OCI-LY3 (cell line): ENCODE measurements around the gene HES2.

Source experiments
- H2AFZ ChIP-seq: fragments of 200-600, 300-600 bp; shearing (Covaris generic); 2 replicates; pipeline ENCODE4 v1.6.0; 2014; ENCODE audit warnings: antibody characterized with exemption, low read depth, low read length
- H3K27ac ChIP-seq: fragments of 200-600, 300-600 bp; sonication (generic); 2 replicates; pipeline ENCODE4 v1.5.1; 2014; ENCODE audit warnings: mild to moderate bottlenecking, low read length, moderate library complexity, mixed read lengths
- H3K27me3 ChIP-seq: fragments of 200-600, 300-600 bp; sonication (generic); 2 replicates; pipeline ENCODE4 v1.6.1; 2014; ENCODE audit warnings: low read depth, low read length, mixed read lengths
- H3K36me3 ChIP-seq: fragments of 200-600, 300-600 bp; sonication (generic); replicated peaks from 2 replicates; pipeline ENCODE3; 2014; ENCODE audit warnings: low read depth, low read length, mixed read lengths
- H3K4me1 ChIP-seq: fragments of 300-600, 200-600 bp; sonication (generic); 2 replicates; pipeline ENCODE4 v1.6.1; 2014; ENCODE audit warnings: low read length, mixed read lengths
- H3K4me2 ChIP-seq: fragments of 200-600, 300-600 bp; sonication (generic); 2 replicates; pipeline ENCODE4 v1.6.1; 2014; ENCODE audit warnings: low read length, mixed read lengths
- H3K4me3 ChIP-seq: fragments of 300-600, 200-600 bp; sonication (generic); 2 replicates; pipeline ENCODE4 v1.5.1; 2014; ENCODE audit warnings: antibody characterized with exemption, mild to moderate bottlenecking, low read length, moderate library complexity
- H3K79me2 ChIP-seq: fragments of 300-600, 200-600 bp; shearing (Covaris generic); 2 replicates; pipeline ENCODE4 v1.6.1; 2014; ENCODE audit warnings: mild to moderate bottlenecking, low read length, mixed read lengths
- H3K9ac ChIP-seq: fragments of 300-600, 200-600 bp; shearing (Covaris generic); 2 replicates; pipeline ENCODE4 v1.6.0; 2014; ENCODE audit warnings: mild to moderate bottlenecking, low read length, moderate library complexity
- H3K9me3 ChIP-seq: fragments of 200-600, 300-600 bp; shearing (Covaris generic); 2 replicates; pipeline ENCODE4 v1.6.1; 2014; ENCODE audit warnings: low read length, mixed read lengths; ENCODE audit not compliant: insufficient read depth
- H4K20me1 ChIP-seq: fragments of 200-600, 300-600 bp; sonication (generic); 2 replicates; pipeline ENCODE4 v1.6.1; 2016; ENCODE audit warnings: low read length, mixed read lengths; ENCODE audit not compliant: insufficient read depth
- CTCF ChIP-seq: fragments of 200-600, 300-600 bp; sonication (generic); IDR thresholded peaks from 2 replicates; pipeline ENCODE4 v1.5.1; 2014; ENCODE audit warnings: antibody characterized with exemption, low read length, low read depth
- EZH2phosphoT487 ChIP-seq: fragments of 200-600 bp; shearing (Covaris generic); IDR thresholded peaks from 2 replicates; pipeline ENCODE4 v1.6.1; 2018; ENCODE audit warnings: antibody characterized with exemption, mixed run types, low read depth

Gene HES2

GRCh38 chr1:6384962-6385361, 34.8 kb downstream of the HES2 start:
- Histone ChIP-seq H3K27ac (no peak overlapping the region), H3K36me3 (no peaks in the 10 kb centered on the region), H3K9ac (no peak overlapping the region), H3K27me3 (no peaks in the 10 kb centered on the region), H3K4me1 (no peaks in the 10 kb centered on the region), H2AFZ (no peak overlapping the region), H3K4me3 (no peak overlapping the region), H4K20me1 (no peaks in the 10 kb centered on the region), H3K4me2 (no peak overlapping the region), H3K9me3 (no peaks in the 10 kb centered on the region), H3K79me2 (peaks cover 57% of the 10 kb centered on the region)
- TF ChIP-seq CTCF = no peak
- TF ChIP-seq EZH2phosphoT487 = no peak

DNA sequence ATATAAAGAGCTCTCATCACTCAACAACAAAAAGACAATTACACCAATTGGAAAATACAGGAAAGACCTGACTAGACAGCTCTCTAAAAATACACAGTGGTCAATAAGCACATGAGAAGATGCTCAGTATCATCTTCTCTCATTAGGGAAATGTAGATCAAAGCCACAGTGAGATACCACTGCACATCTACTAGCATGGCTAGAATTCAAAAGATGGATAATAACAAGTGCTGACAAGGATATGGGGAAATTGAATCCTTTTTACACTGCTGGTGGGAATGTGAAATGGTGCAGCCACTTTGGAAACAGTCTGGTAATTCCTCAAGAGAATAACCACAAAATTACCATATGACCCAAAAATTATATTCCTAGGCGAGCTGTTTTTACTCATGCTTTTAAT, 35.6 kb downstream of the HES2 start:
- Histone ChIP-seq H3K4me3 (no peak overlapping the region), H3K4me2 (no peak overlapping the region), H2AFZ (no peak overlapping the region), H3K27me3 (no peaks in the 10 kb centered on the region), H3K9ac (no peak overlapping the region), H3K4me1 (no peaks in the 10 kb centered on the region), H3K27ac (no peak overlapping the region), H3K79me2 (peaks cover 58% of the 10 kb centered on the region), H3K9me3 (no peaks in the 10 kb centered on the region), H4K20me1 (no peaks in the 10 kb centered on the region), H3K36me3 (no peaks in the 10 kb centered on the region)
- TF ChIP-seq EZH2phosphoT487 = no peak
- no peak for TF ChIP-seq CTCF

GRCh38 chr1:6380037-6380436, 39.7 kb downstream of the HES2 start:
- H3K36me3 ChIP-seq = no peaks in the 10 kb centered on the region
- H3K27me3 ChIP-seq = no peaks in the 10 kb centered on the region
- H3K27ac ChIP-seq = no peak overlapping the region
- no peaks in the 10 kb centered on the region for H3K4me1 ChIP-seq
- H3K9ac ChIP-seq = no peak overlapping the region
- H3K79me2 ChIP-seq = peaks cover 50% of the 10 kb centered on the region
- no peak overlapping the region for H3K4me2 ChIP-seq
- H3K9me3 ChIP-seq = no peaks in the 10 kb centered on the region
- no peak overlapping the region for H3K4me3 ChIP-seq
- TF ChIP-seq EZH2phosphoT487 = no peak
- TF ChIP-seq CTCF = no peak
- H4K20me1 ChIP-seq = no peaks in the 10 kb centered on the region
- H2AFZ ChIP-seq = no peak overlapping the region

DNA sequence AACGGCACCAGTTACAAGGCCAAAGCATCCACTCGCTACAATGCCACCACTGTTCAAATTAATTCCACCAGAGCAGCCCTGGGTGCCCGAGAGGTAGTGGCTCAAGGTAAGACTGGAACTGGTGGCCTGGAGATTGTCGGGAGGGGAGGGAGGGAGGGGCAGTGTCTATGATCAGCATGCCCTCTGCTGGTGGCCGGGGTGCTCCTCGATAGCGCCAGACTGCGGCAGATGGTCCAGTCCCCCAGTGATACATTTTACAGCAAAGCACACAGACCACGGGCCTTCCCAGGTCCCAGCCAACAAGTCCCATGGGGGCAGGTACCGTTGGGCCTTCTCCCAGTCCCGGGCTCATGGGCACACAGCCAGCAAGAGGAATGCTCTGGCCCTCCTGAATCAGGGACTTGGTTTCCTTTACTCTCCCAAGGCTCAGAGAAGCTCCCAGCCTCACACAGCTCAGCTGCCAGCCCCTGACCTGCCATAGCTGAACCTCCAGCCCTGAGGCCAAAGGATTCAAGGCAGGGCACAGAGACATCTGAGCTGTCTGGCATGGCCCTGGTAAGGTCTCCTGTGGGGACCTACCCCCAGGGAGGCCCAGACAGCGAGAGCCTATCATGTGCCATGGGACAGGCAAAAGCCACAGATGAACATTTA, 41.5 kb downstream of the HES2 start:
- no peak overlapping the region for H3K4me3 ChIP-seq
- H3K79me2 ChIP-seq = peaks cover 48% of the 10 kb centered on the region
- H4K20me1 ChIP-seq = no peaks in the 10 kb centered on the region
- no peak overlapping the region for H2AFZ ChIP-seq
- no peak overlapping the region for H3K9ac ChIP-seq
- no peak overlapping the region for H3K4me2 ChIP-seq
- no peaks in the 10 kb centered on the region for H3K36me3 ChIP-seq
- TF ChIP-seq CTCF = no peak
- no peak for TF ChIP-seq EZH2phosphoT487
- H3K27me3 ChIP-seq = no peaks in the 10 kb centered on the region
- H3K9me3 ChIP-seq = no peaks in the 10 kb centered on the region
- no peak overlapping the region for H3K27ac ChIP-seq
- H3K4me1 ChIP-seq = no peaks in the 10 kb centered on the region
